HG03460 (cell line): ENCODE measurements around the gene ABCB10.
"Not testable (repeated sequence)": the region's sequence is repeated elsewhere in the genome, so short reads cannot be mapped to it uniquely, and the experiment has no call there.

Experiments used
- ATAC-seq: cut with Tn5 transposase; IDR thresholded peaks from one replicate; pipeline ENCODE4 v1.9.1; 2021; ENCODE audit not compliant: unreplicated experiment

Gene ABCB10

GRCh38 chr1:229574679-229575442, 16.4 kb upstream of the ABCB10 start:
- ATAC-seq, result no peak

GRCh38 chr1:229572286-229572685, 13.8 kb upstream of the ABCB10 start:
- ATAC-seq, result no peak

GRCh38 chr1:229570891-229571516, 12.5 kb upstream of the ABCB10 start:
- no peak for ATAC-seq

GRCh38 chr1:229570305-229570704, 11.8 kb upstream of the ABCB10 start:
- no peak for ATAC-seq

- no peak for ATAC-seq
Observed at GRCh38 chr1:229567109-229567868, 8.8 kb upstream of the ABCB10 start.

- ATAC-seq, result no peak
Observed at GRCh38 chr1:229563701-229564100, 5.2 kb upstream of the ABCB10 start.

- no peak for ATAC-seq
Observed at GRCh38 chr1:229563241-229563640, 4.7 kb upstream of the ABCB10 start.

- ATAC-seq, result no peak
Observed at GRCh38 chr1:229562686-229563085, 4.2 kb upstream of the ABCB10 start.

- ATAC-seq, result no peak
Observed at GRCh38 chr1:229561141-229561540, 2.6 kb upstream of the ABCB10 start.

GRCh38 chr1:229560124-229560523, 1.6 kb upstream of the ABCB10 start:
- ATAC-seq, result not testable (repeated sequence)

- not testable (repeated sequence) for ATAC-seq
Observed at GRCh38 chr1:229559336-229559801, 862 bp upstream of the ABCB10 start.

GRCh38 chr1:229557913-229558414, 543 bp downstream of the ABCB10 start:
- ATAC-seq, result peak; percentile 41

- ATAC-seq, result no peak
Observed at GRCh38 chr1:229557200-229557850, 1.2 kb downstream of the ABCB10 start.

GRCh38 chr1:229554886-229555621, 3.5 kb downstream of the ABCB10 start:
- no peak for ATAC-seq

GRCh38 chr1:229553621-229554130, 4.8 kb downstream of the ABCB10 start:
- ATAC-seq, result no peak

GRCh38 chr1:229552732-229553131, 5.8 kb downstream of the ABCB10 start:
- ATAC-seq, result no peak

- ATAC-seq, result no peak
Observed at GRCh38 chr1:229550812-229551567, 7.5 kb downstream of the ABCB10 start.

GRCh38 chr1:229547542-229547941, 11.0 kb downstream of the ABCB10 start:
- no peak for ATAC-seq

GRCh38 chr1:229544587-229544986, 13.9 kb downstream of the ABCB10 start:
- ATAC-seq, result no peak
